ENCODE data around the gene OPA3.

OPA3 gene

GRCh38 chr19:45477713-45478453 lies 106.7 kb downstream of the OPA3 start:
- no peak for DNase-seq (ENCODE audit: low spot score)

All from left forelimb (tissue), 1 donor.